Gastrocnemius medialis (tissue), 4 donors: ENCODE data around the gene KLHDC4. TPM values are rescaled to one million over a fixed set of nuclear protein-coding genes. Genes with fewer than 3 reads are reported as not detected.

ENCODE experiments used
- ATAC-seq, 2 donors: fragments of 150-250 bp; one replicate each; pipeline ENCODE4 v1.9.1; 2016
- DNase-seq, 2 donors: peaks; one replicate each; pipeline ENCODE4 v3.0.0-alpha.2; 2019
- H3K27ac ChIP-seq, 4 donors: fragments of 200-600 bp; sonication (generic); 1 replicate in 1 of 4; 2 replicates in 3 of 4; pipeline ENCODE4 v1.5.1; 2016 to 2018; ENCODE audit warnings: mild to moderate bottlenecking in 2 of 4, moderate library complexity in 1 of 4
- H3K27me3 ChIP-seq, 3 donors: fragments of 200-600 bp; sonication (generic) in 2 of 3; 1 replicate in 1 of 3; 2 replicates in 2 of 3; pipeline versions ENCODE4 v1.5.1 to v1.6.0; 2016 to 2019; ENCODE audit warnings: mild to moderate bottlenecking in 1 of 3, moderate library complexity in 1 of 3
- H3K36me3 ChIP-seq, 2 donors: fragments of 200-600 bp; sonication (generic) in 1 of 2; one replicate each; pipeline ENCODE4 v1.5.1; 2017 to 2018
- H3K4me1 ChIP-seq, 2 donors: fragments of 200-600 bp; sonication (generic) in 1 of 2; one replicate each; pipeline ENCODE4 v1.5.1; 2016 to 2017; ENCODE audit warnings: mild to moderate bottlenecking in 2 of 2
- H3K4me3 ChIP-seq, 4 donors: fragments of 200-600 bp; sonication (generic) in 3 of 4; 1 replicate in 1 of 4; 2 replicates in 3 of 4; pipeline ENCODE4 v1.5.1; 2016 to 2019; ENCODE audit warnings: mild to moderate bottlenecking in 2 of 4
- H3K9me3 ChIP-seq, 3 donors: fragments of 200-600 bp; sonication (generic) in 2 of 3; 1 replicate in 1 of 3; 2 replicates in 2 of 3; pipeline ENCODE4 v1.5.1; 2016 to 2019
- CTCF ChIP-seq, 5 experiments: fragments of 450-650 bp in 3 of 5; fragments of 200-600 bp in 2 of 5; sonication (generic) in 2 of 5; IDR thresholded peaks in 4 of 5; conservative IDR thresholded peaks in 1 of 5; 1 replicate in 4 of 5; 2 replicates in 1 of 5; pipeline ENCODE4 v1.5.1; 2016 to 2019; ENCODE audit warnings: antibody characterized with exemption in 5 of 5, mild to moderate bottlenecking in 3 of 5, moderate library complexity in 3 of 5
- POLR2A ChIP-seq, 2 donors: fragments of 450-650 bp; IDR thresholded peaks; one replicate each; pipeline ENCODE4 v1.6.1; 2017; ENCODE audit warnings: antibody characterized with exemption in 2 of 2, mild to moderate bottlenecking in 2 of 2, moderate library complexity in 2 of 2
- in situ Hi-C, 4 donors: fragments of 200-750 bp; cut with MboI; loops; one replicate each; pipeline versions ENCODE4 v1.15.0 to v1.8.0; 2017; ENCODE audit warnings: low sequenced_read_pairs in 4 of 4
- intact Hi-C: fragments of 100-400 bp; cut with DNase I; formaldehyde crosslinking; loops from one replicate; pipeline ENCODE4 v1.15.1; 2023; ENCODE audit warnings: low total_unique reads
- total RNA-seq, 4 donors: library from RNA; depleted of rRNA; stranded (reverse); fragments of >200 nt; gene quantifications; one replicate each; pipeline versions ENCODE4 v1.1.0 to v1.2.3, GENCODE V29; 2016

KLHDC4 gene
- total RNA-seq, 4 donors from 2014 or later = 8.2 to 12.7 (median 10.4) TPM

- DNase-seq (no peak), ATAC-seq (no peak)
- Histone ChIP-seq H3K4me3 (no peak overlapping the region), H3K36me3 (no peaks in the 10 kb centered on the region), H3K27me3 (peaks cover 18 to 43% (median 31%) of the 10 kb centered on the region in 3 donors), H3K4me1 (no peaks in the 10 kb centered on the region), H3K9me3 (no peaks in the 10 kb centered on the region), H3K27ac (no peak overlapping the region)
- intact Hi-C loops (no loop called here), in situ Hi-C loops (no loop called here)
- TF ChIP-seq POLR2A (IDR thresholded peaks at IDR 0.05) (no peak), CTCF (IDR thresholded peaks at IDR 0.05 in 4 of 5, conservative IDR thresholded peaks at IDR 0.05 in 1 of 5) (no peak)
Observed at GRCh38 chr16:87680272-87680644, 85.5 kb downstream of the KLHDC4 start.

- DNase-seq (no peak), ATAC-seq (no peak)
- intact Hi-C loops = no loop called here
- H3K4me3 ChIP-seq = no peak overlapping the region
- H3K27me3 ChIP-seq = peaks cover 15 to 40% (median 29%) of the 10 kb centered on the region in 3 donors
- in situ Hi-C loops = no loop called here
- no peak for TF ChIP-seq CTCF (IDR thresholded peaks at IDR 0.05 in 4 of 5, conservative IDR thresholded peaks at IDR 0.05 in 1 of 5)
- TF ChIP-seq POLR2A (IDR thresholded peaks at IDR 0.05) = no peak
- no peaks in the 10 kb centered on the region for H3K36me3 ChIP-seq
- no peak overlapping the region for H3K27ac ChIP-seq
- H3K4me1 ChIP-seq = no peaks in the 10 kb centered on the region
- no peaks in the 10 kb centered on the region for H3K9me3 ChIP-seq
Observed at GRCh38 chr16:87679593-87680271, 86.1 kb downstream of the KLHDC4 start.

GRCh38 chr16:87678618-87679017 lies 87.2 kb downstream of the KLHDC4 start:
- Histone ChIP-seq H3K27ac (no peak overlapping the region), H3K4me1 (no peaks in the 10 kb centered on the region), H3K4me3 (no peak overlapping the region), H3K9me3 (no peaks in the 10 kb centered on the region), H3K36me3 (no peaks in the 10 kb centered on the region), H3K27me3 (peaks cover 15 to 31% (median 19%) of the 10 kb centered on the region in 3 donors)
- TF ChIP-seq POLR2A (IDR thresholded peaks at IDR 0.05) (no peak), CTCF (IDR thresholded peaks at IDR 0.05 in 4 of 5, conservative IDR thresholded peaks at IDR 0.05 in 1 of 5) (no peak)
- intact Hi-C loops = no loop called here
- in situ Hi-C loops = no loop called here
- ATAC-seq (no peak), DNase-seq (no peak)

GRCh38 chr16:87677830-87678229 lies 88.0 kb downstream of the KLHDC4 start:
- H3K4me1 ChIP-seq = no peaks in the 10 kb centered on the region
- intact Hi-C loops = no loop called here
- no peak overlapping the region for H3K27ac ChIP-seq
- H3K36me3 ChIP-seq = no peaks in the 10 kb centered on the region
- no peaks in the 10 kb centered on the region for H3K9me3 ChIP-seq
- TF ChIP-seq CTCF (IDR thresholded peaks at IDR 0.05 in 4 of 5, conservative IDR thresholded peaks at IDR 0.05 in 1 of 5) = no peak
- no peak for TF ChIP-seq POLR2A (IDR thresholded peaks at IDR 0.05)
- ATAC-seq = no peak
- no peak for DNase-seq
- H3K4me3 ChIP-seq = no peak overlapping the region
- peaks cover 15 to 23% (median 21%) of the 10 kb centered on the region in 3 donors for H3K27me3 ChIP-seq
- in situ Hi-C loops = no loop called here
